RWPE1 (cell line): ENCODE results near the gene TRAPPC12.
A peak's percentile ranks its signal among the peaks of the same experiment; 100 is the strongest.

Experiments
- CTCF ChIA-PET: fragments of 350-600 bp; sonication (Branson Sonifier 250); formaldehyde crosslinking; extraction: SDS; loops from one replicate; lab custom pipeline; 2021; lab: Yijun Ruan, JAX
- POLR2A ChIA-PET: fragments of 400-600 bp; formaldehyde crosslinking; extraction: SDS; loops from one replicate; lab custom pipeline; 2020; ENCODE audit warnings: antibody characterized with exemption; ENCODE audit not compliant: low non-redundant PET; lab: Yijun Ruan, JAX
- DNase-seq: peaks from one replicate; pipeline ENCODE4 v3.0.0; 2012; ENCODE audit warnings: low spot score
- H3K27ac ChIP-seq: fragments of 450-650 bp; 2 replicates; pipeline ENCODE4 v1.5.1; 2017
- CTCF ChIP-seq: fragments of 450-650 bp; conservative IDR thresholded peaks from 2 replicates; pipeline ENCODE4 v1.5.1; 2017; ENCODE audit warnings: low read depth, mild to moderate bottlenecking

Gene TRAPPC12

GRCh38 chr2:3470856-3471737 lies 91.6 kb downstream of the TRAPPC12 start:
- no peak for DNase-seq
- POLR2A ChIA-PET = no interaction called here
- H3K27ac ChIP-seq = peak overlapping the region; percentile 98
- no peak for TF ChIP-seq CTCF
- CTCF ChIA-PET = no interaction called here

- POLR2A ChIA-PET = no interaction called here
- CTCF ChIA-PET = no interaction called here
- H3K27ac ChIP-seq = peak overlapping the region; percentile 98
- no peak for TF ChIP-seq CTCF
- no peak for DNase-seq
Observed at GRCh38 chr2:3472296-3472695, 92.8 kb downstream of the TRAPPC12 start.

- CTCF ChIA-PET = interaction anchor here (0.6 kb wide), 1 partner anchor 10 kb away, joined by 3 read pairs; no protein-coding TSS in a partner anchor
- H3K27ac ChIP-seq = peak overlapping the region; percentile 98
- TF ChIP-seq CTCF = no peak
- DNase-seq = no peak
- POLR2A ChIA-PET = no interaction called here
Observed at GRCh38 chr2:3472966-3473365, 93.5 kb downstream of the TRAPPC12 start.

- H3K27ac ChIP-seq = peak overlapping the region; percentile 51
- no peak for DNase-seq
- no peak for TF ChIP-seq CTCF
- CTCF ChIA-PET = no interaction called here
- POLR2A ChIA-PET = no interaction called here
Observed at GRCh38 chr2:3475771-3476170, 96.3 kb downstream of the TRAPPC12 start.

GRCh38 chr2:3476321-3476984 lies 97.0 kb downstream of the TRAPPC12 start:
- CTCF ChIA-PET = no interaction called here
- POLR2A ChIA-PET = no interaction called here
- peak overlapping the region; percentile 51 for H3K27ac ChIP-seq
- no peak for TF ChIP-seq CTCF
- DNase-seq = no peak

- CTCF ChIA-PET = no interaction called here
- TF ChIP-seq CTCF = no peak
- no peak for DNase-seq
Observed at GRCh38 chr2:3476985-3477327, 97.5 kb downstream of the TRAPPC12 start.

More at GRCh38 chr2:3476985-3477327, 97.5 kb downstream of the TRAPPC12 start:
- POLR2A ChIA-PET = no interaction called here
- H3K27ac ChIP-seq = peak overlapping the region; percentile 51
